ENCODE measurements around the gene TMOD4.

Gene TMOD4

GRCh38 chr1:151124763-151125403 is 50.9 kb downstream of the TMOD4 start:
- in situ Hi-C loops (cut with MboI; ENCODE audit: low pct_unique_long_range_greater_than_20kb, low sequenced_read_pairs, unreplicated experiment): no loop called here
- TF ChIP-seq, protein P1, sequence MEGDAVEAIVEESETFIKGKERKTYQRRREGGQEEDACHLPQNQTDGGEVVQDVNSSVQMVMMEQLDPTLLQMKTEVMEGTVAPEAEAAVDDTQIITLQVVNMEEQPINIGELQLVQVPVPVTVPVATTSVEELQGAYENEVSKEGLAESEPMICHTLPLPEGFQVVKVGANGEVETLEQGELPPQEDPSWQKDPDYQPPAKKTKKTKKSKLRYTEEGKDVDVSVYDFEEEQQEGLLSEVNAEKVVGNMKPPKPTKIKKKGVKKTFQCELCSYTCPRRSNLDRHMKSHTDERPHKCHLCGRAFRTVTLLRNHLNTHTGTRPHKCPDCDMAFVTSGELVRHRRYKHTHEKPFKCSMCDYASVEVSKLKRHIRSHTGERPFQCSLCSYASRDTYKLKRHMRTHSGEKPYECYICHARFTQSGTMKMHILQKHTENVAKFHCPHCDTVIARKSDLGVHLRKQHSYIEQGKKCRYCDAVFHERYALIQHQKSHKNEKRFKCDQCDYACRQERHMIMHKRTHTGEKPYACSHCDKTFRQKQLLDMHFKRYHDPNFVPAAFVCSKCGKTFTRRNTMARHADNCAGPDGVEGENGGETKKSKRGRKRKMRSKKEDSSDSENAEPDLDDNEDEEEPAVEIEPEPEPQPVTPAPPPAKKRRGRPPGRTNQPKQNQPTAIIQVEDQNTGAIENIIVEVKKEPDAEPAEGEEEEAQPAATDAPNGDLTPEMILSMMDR (IDR thresholded peaks at IDR 0.05; ENCODE audit: extremely low read depth, insufficient read depth, missing control alignments): no peak
- no peak for DNase-seq (ENCODE audit: low spot score)

All from GM13977 (cell line).